ENCODE results near the gene GLB1L.
"Not testable (repeated sequence)": the region's sequence is repeated elsewhere in the genome, so short reads cannot be mapped to it uniquely, and the experiment has no call there.

Gene GLB1L

DNA sequence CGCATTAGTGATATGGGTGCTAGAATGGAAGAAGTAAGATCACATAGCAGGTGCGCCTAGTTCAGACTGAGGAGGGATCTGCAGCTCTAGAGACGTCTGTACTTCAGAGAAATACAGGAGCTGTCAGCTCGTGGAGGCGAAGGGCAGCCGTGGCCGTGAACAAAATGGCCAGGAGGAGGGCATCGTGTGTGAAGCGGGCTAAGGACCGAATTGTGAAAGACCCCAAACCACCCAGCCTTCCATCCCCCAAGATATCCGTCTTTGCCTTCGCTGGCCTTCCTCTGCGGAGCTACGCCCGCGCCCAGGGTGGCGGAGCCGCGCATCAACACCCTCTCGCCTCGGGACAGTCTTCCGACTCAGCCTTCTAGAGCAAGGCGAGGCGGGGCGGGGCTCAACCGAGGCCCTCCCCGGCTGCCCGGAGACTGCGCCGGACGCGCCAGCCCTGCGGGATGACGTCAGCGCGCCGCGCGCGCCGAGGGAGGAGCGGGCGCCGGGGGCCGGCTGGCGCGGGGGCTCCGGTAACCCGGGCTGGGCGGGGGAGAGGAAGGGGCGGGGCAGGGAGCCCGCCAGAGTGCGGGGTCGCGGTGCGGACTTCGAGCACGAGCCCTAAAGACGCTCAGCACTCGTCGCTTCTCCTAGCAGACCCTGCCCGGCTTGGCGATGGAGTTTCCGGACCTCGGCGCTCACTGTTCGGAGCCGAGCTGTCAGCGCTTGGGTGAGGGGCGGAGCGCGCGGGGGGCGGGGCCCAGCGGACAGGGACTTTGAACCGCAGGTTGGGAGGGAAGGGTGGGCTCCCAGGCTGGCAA, 38.7 kb downstream of the GLB1L start, which contains the start of gene ZFAND2B:
Gene ZFAND2B (plus strand): TSS at position 455 of the 806 bp plus-strand sequence. CDS start 206 bp downstream, at position 661.
- DNase-seq (ENCODE audit: low spot score) = peak; percentile 94

DNA sequence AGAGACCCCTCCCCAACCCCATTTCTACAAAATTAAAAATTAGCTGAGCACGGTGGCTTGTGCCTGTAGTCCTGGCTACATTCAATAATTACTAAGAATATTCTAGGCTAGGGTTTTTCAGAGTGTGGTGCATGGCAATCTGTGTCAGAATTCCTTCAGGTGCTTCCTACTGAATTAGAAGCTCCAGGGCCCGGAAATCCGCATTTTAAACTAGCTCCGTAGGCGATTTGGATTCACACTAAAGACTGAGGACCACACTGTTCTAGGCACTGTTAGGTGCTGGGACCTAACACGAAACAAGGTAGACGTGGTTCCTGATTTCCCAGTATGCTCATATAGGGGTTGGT, 39.3 kb downstream of the GLB1L start:
- no peak for DNase-seq (ENCODE audit: low spot score)

DNA sequence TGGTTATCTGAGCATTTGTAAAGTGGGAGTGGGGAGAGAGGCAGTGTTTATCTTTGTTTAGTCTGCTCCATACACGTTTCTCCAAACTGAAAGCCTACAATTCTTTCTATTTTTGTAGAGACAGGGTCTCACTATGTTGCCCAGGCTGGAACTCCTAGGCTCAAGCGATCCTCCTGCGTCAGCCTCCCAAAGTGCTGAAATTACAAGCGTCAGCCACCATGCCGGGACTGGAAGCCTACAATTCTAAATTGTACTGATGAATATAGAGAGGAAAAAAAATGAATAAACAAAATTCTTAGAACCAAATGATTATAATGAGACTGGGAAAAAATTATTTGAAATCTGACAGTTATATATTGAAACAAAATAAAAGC, 40.1 kb downstream of the GLB1L start:
- no peak for DNase-seq (ENCODE audit: low spot score)

DNA sequence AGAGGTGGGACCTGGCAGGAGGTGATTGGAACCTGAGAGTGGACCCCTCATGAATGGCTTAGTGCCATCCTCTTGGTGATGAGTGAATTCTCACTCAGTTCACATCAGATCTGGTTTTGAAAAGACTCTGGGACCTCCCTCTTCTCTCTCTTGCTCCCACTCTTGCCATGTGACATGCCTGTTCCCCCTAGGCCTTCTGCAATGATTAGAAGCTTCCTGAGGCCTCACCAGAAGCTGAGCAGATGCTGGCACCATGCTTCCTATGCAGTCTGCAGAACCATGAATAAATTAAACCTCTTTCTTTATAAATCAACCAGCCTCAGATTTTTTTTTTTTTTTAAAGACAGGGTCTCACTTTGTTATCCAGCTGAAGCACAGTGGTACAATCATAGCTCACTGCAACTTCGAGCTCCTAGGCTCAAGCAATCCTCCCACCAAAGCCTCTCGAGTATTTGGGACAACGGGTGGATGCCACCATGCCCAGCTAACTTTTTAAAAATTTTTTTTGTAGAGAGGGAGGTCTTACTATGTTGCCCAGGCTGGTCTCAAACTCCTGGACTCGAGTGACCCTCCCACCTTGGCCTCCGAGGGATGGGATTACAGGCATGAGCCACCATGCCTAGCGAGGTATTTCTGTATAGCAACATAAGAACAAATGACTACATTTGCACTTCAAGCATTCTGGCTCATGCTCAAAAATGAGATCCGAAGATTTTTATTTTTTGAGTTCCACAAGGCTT, 40.6 kb downstream of the GLB1L start:
- DNase-seq (ENCODE audit: low spot score) = peak; percentile 3

DNA sequence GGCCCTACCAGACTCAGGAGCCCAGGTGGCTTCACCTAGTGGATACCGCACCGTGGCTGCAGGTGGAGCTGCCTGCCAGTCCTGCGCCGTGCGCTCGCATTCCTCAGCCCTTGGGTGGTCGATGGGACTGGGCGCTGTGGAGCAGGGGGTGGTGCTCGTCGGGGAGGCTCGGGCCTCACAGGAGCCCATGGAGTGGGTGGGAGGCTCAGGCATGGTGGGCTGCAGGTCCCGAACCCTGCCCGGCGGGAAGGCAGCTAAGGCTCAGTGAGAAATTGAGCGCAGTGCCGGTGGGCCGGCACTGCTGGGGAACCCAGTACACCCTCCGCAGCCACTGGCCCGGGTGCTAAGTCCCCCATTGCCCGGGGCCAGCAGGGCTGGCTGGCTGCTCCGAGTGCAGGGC, 43.9 kb downstream of the GLB1L start:
- not testable (repeated sequence) for DNase-seq (ENCODE audit: low spot score)

DNA sequence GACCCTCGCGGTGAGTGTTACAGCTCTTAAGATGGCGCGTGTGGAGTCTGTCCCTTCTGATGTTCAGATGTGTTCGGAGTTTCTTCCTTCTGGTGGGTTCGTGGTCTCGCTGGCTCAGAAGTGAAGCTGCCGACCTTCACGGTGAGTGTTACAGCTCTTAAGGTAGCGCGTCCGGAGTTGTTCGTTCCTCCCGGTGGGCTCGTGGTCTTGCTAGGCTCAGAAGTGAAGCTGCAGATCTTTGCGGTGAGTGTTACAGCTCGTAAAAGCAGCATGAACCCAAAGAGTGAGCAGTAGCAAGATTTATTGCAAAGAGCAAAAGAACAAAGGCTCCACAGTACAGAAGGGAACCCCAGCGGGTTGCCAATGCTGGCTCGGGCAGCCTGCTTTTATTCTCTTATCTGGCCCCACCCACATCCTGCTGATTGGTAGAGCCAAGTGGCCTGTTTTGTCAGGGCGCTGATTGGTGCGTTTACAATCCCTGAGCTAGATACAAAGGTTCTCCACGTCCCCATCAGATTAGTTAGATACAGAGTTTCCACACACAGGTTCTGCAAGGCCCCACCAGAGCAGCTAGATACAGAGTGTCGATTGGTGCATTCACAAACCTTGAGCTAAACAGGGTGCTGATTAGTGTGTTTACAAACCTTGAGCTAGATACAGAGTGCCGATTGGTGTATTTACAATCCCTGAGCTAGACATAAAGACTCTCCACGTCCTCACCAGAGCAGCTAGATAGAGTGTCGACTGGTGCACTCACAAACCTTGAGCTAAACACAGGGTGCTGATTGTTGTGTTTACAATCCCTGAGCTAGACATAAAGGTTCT, 44.5 kb downstream of the GLB1L start:
- peak; percentile 1 for DNase-seq (ENCODE audit: low spot score)

DNA sequence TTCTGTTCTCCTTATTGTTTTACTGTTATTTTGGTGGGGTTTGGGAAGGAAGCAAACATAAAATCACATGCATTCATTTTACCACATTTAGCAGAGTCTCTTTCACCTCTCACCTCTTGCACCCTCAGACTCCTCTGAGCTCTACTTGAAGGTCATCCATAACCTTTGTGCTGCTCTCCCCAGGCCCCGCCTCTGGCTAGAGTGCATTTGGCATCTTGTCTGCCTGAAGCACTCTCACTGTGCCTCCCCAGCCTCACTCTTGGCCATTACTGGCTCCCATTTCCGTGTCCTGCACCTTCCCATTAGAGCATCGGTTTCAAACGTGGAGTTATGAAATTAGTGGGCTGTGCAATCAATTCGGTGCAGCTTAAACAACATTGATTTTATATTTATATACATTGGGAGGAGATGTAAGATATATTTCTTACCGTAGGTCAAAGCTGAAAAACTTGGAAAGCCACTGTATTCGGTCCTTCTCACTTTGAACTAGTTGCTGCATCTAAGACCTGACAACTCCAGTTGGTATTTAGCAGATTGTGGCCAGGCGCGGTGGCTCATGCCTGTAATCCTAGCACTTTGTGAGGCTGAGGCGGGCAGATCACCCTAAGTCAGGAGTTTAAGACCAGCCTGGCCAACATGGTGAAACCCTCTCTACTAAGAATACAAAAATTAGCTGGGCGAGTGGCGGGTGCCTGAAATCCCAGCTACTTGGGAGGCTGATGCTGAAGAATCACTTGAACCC, 45.6 kb downstream of the GLB1L start:
- DNase-seq (ENCODE audit: low spot score) = peak; percentile 1

DNA sequence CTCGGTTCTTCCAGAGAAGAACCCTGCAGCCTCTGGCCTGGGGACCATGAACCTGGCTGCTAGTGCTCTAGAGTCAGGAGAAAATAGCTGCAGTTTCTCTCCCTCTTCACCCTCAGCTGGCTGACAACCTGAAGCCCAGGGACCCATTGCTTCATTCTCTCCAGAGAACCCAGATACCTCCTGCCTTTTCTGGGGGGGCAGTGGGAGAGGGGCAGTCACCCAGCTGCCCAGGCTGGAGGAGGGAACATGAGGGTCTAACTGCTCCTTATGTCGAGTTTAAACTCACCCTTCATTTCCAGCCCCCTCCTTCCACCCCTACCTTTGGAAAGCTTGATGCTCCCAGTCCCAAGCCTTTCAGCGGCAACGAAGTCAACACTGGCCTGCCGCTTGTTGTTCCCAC, 46.3 kb downstream of the GLB1L start:
- peak; percentile 1 for DNase-seq (ENCODE audit: low spot score)

DNA sequence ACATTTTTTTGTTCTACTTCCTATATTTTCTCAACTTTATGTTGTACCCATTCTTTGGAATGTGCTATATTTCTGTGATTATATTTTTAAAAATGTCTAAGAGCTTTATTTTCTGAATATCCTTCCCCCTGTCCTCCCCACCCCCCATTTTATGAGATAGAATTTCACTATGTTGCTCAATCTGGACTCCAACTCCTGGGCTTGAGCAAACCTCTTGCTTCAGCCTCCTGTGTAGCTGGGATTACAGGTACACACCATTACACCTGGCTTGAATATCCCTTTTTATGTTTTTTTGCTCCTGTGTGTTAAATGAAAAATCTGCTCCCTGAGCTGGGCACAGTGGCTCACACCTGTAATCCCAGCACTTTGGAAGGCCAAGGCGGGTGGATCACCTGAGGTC, 47.9 kb downstream of the GLB1L start:
- DNase-seq (ENCODE audit: low spot score) = no peak

DNA sequence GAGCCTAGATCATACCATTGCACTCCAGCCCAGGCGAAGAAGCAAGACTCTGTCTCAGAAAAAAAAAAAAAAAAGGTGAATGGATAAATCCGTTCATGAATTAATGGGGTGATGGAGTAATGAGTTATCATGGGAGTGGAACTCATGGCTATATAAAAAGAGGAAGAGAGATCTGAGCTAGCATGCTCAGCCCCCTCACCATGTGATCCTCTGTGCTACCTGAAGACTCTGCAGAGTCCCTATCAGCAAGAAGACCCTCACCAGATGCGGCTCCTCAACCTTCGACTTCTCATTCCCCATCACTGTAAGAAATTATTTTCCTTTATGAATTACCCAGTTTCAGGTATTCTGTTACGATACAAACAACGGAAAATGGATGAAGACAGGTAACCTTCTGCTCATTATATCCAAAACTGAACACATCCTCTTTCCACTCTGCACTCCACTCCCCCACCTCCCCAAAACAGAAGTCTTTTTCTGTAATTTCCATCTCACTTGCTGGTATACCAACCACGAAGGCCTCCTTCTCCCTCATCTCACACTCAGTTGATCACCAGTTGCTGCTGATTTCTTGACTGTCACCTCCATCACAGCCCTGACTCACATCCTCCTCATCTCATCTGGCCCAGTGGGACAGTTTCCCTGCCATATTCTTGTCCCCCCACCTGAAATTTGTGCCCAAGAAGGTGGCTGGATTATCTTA, 58.3 kb downstream of the GLB1L start:
- DNase-seq (ENCODE audit: low spot score) = no peak
